Measurements from ENCODE around the gene F13B.

DNA sequence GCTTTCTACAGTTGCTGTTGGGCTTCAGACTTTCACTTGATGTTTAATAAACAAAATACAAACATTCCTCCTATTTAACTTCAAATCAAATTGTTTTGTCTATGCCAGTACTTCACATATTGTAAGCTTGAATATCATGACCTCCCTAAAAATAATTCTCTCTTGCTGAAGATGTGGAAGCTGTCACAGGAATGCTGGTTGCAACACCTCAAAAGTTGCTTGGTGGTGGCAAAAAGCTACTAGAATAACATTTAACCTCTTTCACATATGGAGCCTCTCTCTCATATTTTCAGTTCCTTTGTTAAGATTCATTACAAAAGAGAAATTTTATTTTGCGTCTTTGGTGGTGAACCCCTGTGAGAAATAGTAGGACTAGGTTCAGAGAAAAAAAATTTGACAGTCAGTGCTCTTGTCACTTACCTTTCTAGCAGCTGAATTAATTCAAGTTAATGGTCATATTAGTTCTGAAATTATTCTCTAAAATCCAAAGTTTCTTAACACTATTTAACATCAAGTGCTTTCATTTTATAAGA lies 25.5 kb upstream of the F13B start:
- TF ChIP-seq POLR2AphosphoS5 (IDR thresholded peaks at IDR 0.05; ENCODE audit: low read depth, low read length): no peak
- TF ChIP-seq TAF1 (IDR thresholded peaks at IDR 0.05; ENCODE audit: borderline replicate concordance, insufficient read depth, low read length): no peak

Measured in PFSK-1 (cell line).